Stimulated activated CD8-positive, alpha-beta memory T cell treated with anti-CD3 and anti-CD28 coated beads, Interleukin-7, amount 100 ng/mL, for 48 hours (primary cell): ENCODE data around the gene AARS2.

Experiments used
- DNase-seq, 2 donors: peaks; one replicate each; pipeline ENCODE4 v3.0.0-alpha.2; 2020; ENCODE audit warnings: low read depth in 1 of 2; ENCODE audit errors: extremely low read depth in 1 of 2

The AARS2 gene

GRCh38 chr6:44277763-44278162, 35.4 kb downstream of the AARS2 start:
- DNase-seq, result no peak

GRCh38 chr6:44276667-44277640, 36.2 kb downstream of the AARS2 start:
- no peak for DNase-seq

GRCh38 chr6:44275749-44276648, 37.1 kb downstream of the AARS2 start:
- DNase-seq, result no peak

- DNase-seq, result no peak
Measured at GRCh38 chr6:44275271-44275748, 37.8 kb downstream of the AARS2 start.

GRCh38 chr6:44273617-44274016, 39.5 kb downstream of the AARS2 start:
- no peak for DNase-seq

GRCh38 chr6:44272999-44273566, 40.1 kb downstream of the AARS2 start:
- no peak for DNase-seq

DNA sequence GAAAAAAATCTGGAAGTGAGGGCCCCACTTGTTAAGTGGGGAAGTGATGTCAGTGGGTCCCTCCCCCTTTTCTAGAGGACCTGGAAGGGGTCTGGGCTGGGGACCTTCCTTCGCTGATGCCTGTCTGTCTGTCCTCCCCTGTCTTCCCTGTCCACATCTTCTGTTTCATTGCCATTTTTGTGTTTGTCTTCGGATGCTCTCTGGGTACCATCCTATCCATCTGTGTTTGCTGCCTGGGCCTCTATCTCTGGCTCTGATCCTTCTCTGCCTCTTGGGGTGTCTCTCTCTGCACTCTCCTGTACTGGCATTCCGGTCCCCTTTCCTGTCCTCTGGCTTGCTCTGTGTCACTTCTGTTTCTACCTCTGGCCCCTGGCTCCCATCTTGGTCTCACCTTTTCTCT, 40.6 kb downstream of the AARS2 start:
- DNase-seq, result no peak

- no peak for DNase-seq
Measured at GRCh38 chr6:44271914-44272313, 41.2 kb downstream of the AARS2 start.

GRCh38 chr6:44271406-44271723, 41.8 kb downstream of the AARS2 start:
- no peak for DNase-seq

DNA sequence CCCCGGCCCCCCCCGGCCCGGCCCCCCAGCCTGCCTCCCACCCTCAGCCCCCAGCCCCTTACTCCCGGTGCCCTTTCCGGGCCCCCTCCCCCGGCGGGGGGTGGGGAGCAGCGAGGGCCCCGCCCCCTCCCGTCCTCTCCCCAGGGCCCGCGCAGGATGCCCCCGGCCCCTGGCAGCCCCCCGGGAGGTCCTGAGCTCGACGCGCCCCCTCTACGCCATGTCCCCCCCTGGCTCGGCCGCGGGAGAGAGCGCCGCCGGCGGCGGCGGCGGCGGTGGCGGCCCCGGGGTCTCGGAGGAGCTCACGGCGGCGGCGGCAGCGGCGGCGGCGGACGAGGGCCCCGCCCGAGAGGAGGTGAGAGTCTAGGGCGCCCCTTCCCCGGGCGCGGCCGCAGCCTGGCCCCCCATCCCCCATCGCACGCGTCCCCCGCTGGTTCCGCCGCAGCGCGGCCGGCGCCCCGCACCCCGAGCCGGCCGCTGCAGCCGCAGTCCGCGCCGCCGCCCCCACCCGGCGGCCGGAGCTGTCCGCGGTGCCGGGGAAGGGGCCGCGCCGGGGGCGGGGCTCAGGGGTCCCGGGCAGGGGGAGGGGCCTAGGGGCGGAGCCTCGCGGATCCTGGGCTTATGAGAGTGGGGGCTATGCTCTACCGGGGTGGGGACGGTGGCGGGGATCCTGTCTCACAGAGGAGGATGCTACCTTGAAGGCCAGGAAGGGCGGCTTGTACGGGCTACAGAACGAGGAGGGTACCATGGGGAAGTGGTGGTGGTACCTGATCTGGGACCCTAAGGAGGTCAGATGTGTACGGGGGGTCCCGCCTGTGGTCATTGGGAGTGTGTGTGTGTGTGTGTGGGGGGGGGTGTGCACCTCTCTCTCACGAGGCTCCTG, 42.4 kb downstream of the AARS2 start:
- DNase-seq, result no peak

GRCh38 chr6:44269921-44270525, 43.1 kb downstream of the AARS2 start, which contains the start of gene TMEM151B:
TMEM151B (plus strand) TSS chr6:44270450; CDS start chr6:44270743, 293 bp downstream.
- DNase-seq, result no peak

DNA sequence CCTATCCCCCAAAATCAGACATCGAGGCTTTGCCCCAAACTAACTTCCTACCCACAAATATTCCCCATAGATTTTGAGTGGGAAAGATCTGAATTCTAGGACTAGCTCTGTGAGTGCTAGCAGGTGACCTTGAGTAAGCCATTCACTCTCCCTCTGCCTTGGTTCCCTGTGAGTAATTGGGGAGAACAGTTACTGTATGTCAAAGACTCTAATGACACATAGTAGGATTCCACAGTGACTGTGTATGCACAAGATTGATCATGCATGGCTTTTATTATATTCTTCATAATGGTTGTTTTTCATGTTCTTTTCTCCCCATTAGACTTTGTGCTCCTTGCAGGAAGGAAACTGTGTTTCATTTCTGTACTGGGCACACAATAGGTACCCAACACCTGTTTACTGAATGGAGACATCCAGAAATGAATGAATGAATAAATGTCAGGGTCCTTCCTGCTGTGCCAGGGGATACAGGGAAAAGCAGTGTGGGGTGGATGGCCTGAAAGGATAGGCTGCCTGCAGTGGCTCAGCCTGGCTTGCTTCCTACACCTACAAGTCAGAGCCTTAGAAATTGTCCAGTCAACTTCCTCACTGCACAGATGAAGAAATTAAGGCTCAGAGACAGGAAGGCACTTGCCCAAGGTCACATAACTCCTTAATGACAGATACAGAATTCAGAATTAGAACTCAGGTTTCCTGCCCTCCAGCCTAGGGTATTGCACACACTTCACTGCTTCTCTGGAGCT, 43.8 kb downstream of the AARS2 start:
- DNase-seq, result no peak

DNA sequence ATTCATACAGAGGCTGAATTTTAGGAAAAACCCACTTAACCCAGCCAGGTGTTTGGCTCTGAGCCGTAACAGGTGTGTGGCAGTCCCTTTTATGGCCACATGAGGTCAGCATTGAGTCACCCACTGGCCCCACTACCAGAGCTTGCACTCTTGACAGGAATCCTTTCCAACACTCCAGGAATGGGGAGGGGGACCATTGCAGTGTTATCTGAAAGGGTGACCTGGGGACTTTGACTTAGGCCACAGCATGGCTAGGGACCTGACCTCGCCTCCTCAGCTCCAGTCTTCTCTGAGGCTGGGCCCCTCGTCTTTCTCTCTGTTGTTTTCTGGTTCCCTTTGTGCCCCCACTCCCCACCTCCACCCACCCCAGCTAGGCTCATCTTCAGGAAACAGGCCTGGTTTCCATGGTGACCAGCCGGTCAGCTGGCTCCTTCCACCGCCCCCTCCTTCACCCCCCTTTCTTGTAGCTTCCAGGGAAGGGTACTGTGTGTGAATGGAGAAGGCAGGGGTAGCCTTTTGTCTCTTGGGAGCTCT, 45.0 kb downstream of the AARS2 start:
- no peak for DNase-seq

GRCh38 chr6:44267252-44267651, 45.9 kb downstream of the AARS2 start:
- DNase-seq, result no peak

DNA sequence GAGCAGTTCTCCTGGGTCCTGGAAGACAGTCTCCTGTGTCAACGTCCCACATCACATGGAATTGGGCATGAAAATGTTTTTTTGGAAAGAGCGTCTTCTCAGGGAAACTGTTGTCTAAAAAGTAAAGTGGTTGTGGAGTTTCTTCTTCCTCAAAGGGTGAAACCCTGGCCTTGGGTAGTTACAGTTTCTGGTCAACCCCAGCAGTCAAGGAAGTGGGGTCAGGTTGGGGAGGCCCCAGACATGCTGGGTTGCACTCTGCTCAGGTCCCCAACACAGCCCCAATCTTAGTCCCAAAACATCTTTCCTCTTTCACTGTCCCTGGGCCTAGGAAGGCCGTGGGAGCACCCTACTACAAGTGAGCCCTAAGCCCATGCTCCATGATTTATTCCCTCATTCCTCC, 46.8 kb downstream of the AARS2 start:
- DNase-seq, result no peak

DNA sequence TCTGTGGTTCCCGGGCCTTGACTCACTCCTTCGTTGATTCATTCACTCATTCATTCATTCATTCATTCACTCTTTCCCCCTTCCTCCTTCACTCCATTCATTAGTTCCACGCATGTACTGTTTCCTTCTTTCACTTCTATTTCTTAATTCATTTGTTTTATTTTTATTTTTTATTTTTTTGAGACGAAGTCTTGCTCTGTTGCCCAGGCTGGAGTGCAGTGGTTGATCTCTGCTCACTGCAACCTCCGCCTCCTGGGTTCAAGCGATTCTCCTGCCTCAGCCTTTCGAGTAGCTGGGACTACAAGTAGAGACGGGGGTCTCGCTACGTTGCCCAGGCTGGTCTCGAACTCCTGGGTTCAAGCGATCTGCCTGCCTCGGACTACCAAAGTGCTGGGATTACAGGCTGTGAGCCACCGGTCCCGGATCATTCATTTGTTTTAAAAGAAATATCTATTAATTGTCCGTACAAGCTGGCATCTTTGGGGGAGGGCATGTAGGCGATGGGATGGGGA, 47.4 kb downstream of the AARS2 start:
- no peak for DNase-seq

DNA sequence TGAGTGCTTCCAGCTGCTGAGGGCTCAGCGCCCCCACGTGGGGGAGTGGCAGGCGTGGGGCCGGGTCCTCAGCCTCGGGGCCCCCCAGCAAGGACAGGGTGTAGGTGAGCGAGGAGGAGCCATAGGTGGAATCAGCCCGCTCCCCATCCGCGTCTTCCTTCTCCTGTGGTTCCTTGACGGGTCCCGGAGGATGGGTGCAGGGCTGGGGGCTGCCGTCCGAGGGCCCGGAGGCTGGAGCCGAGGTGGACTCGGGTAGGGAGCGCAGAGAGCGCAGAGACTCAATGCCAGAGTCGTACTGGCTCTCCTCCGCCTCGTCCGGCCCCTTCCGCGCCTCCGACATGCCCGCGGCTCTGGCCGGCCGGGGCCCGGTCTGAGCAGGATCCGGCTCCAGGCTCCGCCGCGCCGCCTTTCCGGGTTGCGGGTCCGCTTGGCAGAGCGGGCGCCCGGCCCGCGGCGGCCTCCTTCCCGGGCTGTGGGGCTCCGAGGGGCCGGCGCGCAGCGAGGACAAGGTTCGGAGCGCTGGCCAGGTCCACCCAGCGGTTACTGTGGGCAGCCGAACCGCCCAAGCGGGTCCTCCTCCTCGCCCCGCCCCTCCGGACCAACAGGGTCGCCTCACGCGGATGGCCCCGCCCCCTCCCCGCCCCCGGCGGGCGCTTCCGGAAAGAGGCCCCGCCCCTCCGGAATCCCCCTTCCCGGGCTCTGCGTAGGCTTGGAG, 48.0 kb downstream of the AARS2 start, which contains the start of gene NFKBIE:
NFKBIE (minus strand) TSS at position 545 of the 715 bp plus-strand sequence; CDS start at position 340, 205 bp downstream.
- peak; percentile 86 to 92 for DNase-seq
